Esophagus squamous epithelium (tissue), 4 donors: ENCODE results near the gene SPAAR.

Experiments
- CTCF ChIP-seq, 6 experiments: fragments of 450-650 bp in 4 of 6; fragments of 200-600 bp in 2 of 6; sonication (generic) in 2 of 6; IDR thresholded peaks; one replicate each; pipeline ENCODE4 v1.5.1; 2016 to 2019; ENCODE audit warnings: antibody characterized with exemption in 6 of 6, mild to moderate bottlenecking in 4 of 6, moderate library complexity in 4 of 6
- POLR2A ChIP-seq, 4 donors: fragments of 450-650 bp; IDR thresholded peaks; one replicate each; pipeline ENCODE4 v1.6.1; 2017; ENCODE audit warnings: antibody characterized with exemption in 4 of 4, mild to moderate bottlenecking in 4 of 4, moderate library complexity in 3 of 4

DNA sequence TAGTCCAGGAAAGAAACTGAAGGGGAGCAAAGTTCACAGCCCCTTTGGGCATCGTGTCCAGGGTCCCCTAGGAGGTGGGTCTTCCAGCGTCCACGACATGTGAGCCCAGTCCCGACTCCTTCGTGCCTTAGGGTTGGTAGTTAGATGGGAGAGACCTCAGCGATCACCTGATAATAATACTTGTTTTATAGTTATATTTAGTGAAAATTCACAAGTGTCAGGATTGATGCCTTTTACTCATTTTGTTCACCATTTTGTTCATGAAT, 20.1 kb downstream of the SPAAR start:
- TF ChIP-seq CTCF (IDR thresholded peaks at IDR 0.05), result no peak
- no peak for TF ChIP-seq POLR2A (IDR thresholded peaks at IDR 0.05)
